SK-N-SH (cell line): ENCODE data around the gene EDC4. TPM values are rescaled to one million over a fixed set of nuclear protein-coding genes. Genes with fewer than 3 reads are reported as not detected.

Experiments used
- CTCF ChIA-PET: fragments of 300-600, 350-600 bp; formaldehyde crosslinking; extraction: SDS; loops from one replicate; lab custom pipeline; 2021; lab: Yijun Ruan, JAX
- POLR2A ChIA-PET: fragments of 350-600 bp; sonication (Branson Sonifier 250); formaldehyde crosslinking; extraction: SDS; loops from one replicate; lab custom pipeline; 2020; ENCODE audit warnings: antibody characterized with exemption, inconsistent platforms; lab: Yijun Ruan, JAX
- DNase-seq: peaks from one replicate; pipeline ENCODE4 v3.0.0; 2012
- H2AFZ ChIP-seq: fragments of 200-600 bp; sonication (generic); 2 replicates; pipeline ENCODE4 v1.8.1; 2016; ENCODE audit warnings: antibody characterized with exemption, mild to moderate bottlenecking, low read depth
- H3F3A ChIP-seq: fragments of 200-600 bp; sonication (generic); replicated peaks from 2 replicates; pipeline ENCODE3; 2016; ENCODE audit warnings: antibody characterized with exemption, mild to moderate bottlenecking; ENCODE audit not compliant: insufficient read depth
- H3K27ac ChIP-seq, 2 experiments: fragments of 200-500 bp in 1 of 2; fragments of 200-600 bp in 1 of 2; sonication (Bioruptor generic) in 1 of 2; sonication (generic), shearing (Covaris generic) in 1 of 2; 2 replicates each; pipeline versions ENCODE4 v1.5.1 to v1.6.1; 2014 to 2016; ENCODE audit warnings: low read depth in 2 of 2, inconsistent platforms in 1 of 2, low read length in 1 of 2, mild to moderate bottlenecking in 1 of 2, mixed read lengths in 1 of 2
- H3K27me3 ChIP-seq: fragments of 200-600 bp; sonication (generic), shearing (Covaris generic); 2 replicates; pipeline ENCODE4 v1.6.1; 2016; ENCODE audit warnings: mixed run types; ENCODE audit not compliant: insufficient read depth
- H3K36me3 ChIP-seq, 2 experiments: fragments of 200-500 bp in 1 of 2; fragments of 200-600 bp in 1 of 2; sonication (Bioruptor generic) in 1 of 2; sonication (generic) in 1 of 2; replicated peaks in 1 of 2; 2 replicates each; pipeline versions ENCODE3 to v1.5.1; 2014 to 2016; ENCODE audit warnings: low read length in 1 of 2, mild to moderate bottlenecking in 1 of 2; ENCODE audit not compliant: insufficient read depth in 2 of 2, control insufficient read depth in 1 of 2
- H3K4me1 ChIP-seq, 2 experiments: fragments of 200-500 bp in 1 of 2; fragments of 200-600 bp in 1 of 2; sonication (Bioruptor generic) in 1 of 2; sonication (generic), shearing (Covaris generic) in 1 of 2; 2 replicates each; pipeline versions ENCODE4 v1.5.1 to v1.6.1; 2014 to 2016; ENCODE audit warnings: low read depth in 1 of 2, low read length in 1 of 2, mixed run types in 1 of 2; ENCODE audit not compliant: insufficient read depth in 2 of 2, control insufficient read depth in 1 of 2
- H3K4me2 ChIP-seq: fragments of 200-600 bp; sonication (generic), shearing (Covaris generic); 2 replicates; pipeline ENCODE4 v1.6.1; 2017; ENCODE audit warnings: mixed run types
- H3K4me3 ChIP-seq, 2 experiments: fragments of 200-500 bp in 1 of 2; fragments of 200-600 bp in 1 of 2; sonication (Bioruptor generic) in 1 of 2; sonication (generic), shearing (Covaris generic) in 1 of 2; 2 replicates each; pipeline versions ENCODE4 v1.5.1 to v1.8.1; 2014 to 2016; ENCODE audit warnings: low read depth in 2 of 2, inconsistent platforms in 1 of 2, low read length in 1 of 2, mild to moderate bottlenecking in 1 of 2, mixed read lengths in 1 of 2, moderate library complexity in 1 of 2
- H3K79me2 ChIP-seq: fragments of 200-600 bp; sonication (generic); 2 replicates; pipeline ENCODE4 v1.8.1; 2017; ENCODE audit warnings: mild to moderate bottlenecking; ENCODE audit not compliant: insufficient read depth
- H3K9ac ChIP-seq: fragments of 200-600 bp; sonication (generic); 2 replicates; pipeline ENCODE4 v1.6.1; 2017; ENCODE audit warnings: mixed run types
- H3K9me2 ChIP-seq: fragments of 200-600 bp; sonication (generic); 2 replicates; pipeline ENCODE4 v1.6.1; 2017; ENCODE audit warnings: mixed run types
- H3K9me3 ChIP-seq: fragments of 200-600 bp; sonication (generic); 2 replicates; pipeline ENCODE4 v1.6.1; 2017; ENCODE audit warnings: mixed run types, mild to moderate bottlenecking, moderate library complexity
- H4K20me1 ChIP-seq: fragments of 200-600 bp; sonication (generic); 2 replicates; pipeline ENCODE4 v1.6.1; 2017; ENCODE audit warnings: mild to moderate bottlenecking, mixed run types; ENCODE audit not compliant: insufficient read depth
- CHD2 ChIP-seq: fragments of 150-350 bp; IDR thresholded peaks from 2 replicates; pipeline ENCODE4 v1.6.1; 2018; ENCODE audit warnings: low read length; ENCODE audit not compliant: partially characterized antibody
- ELF1 ChIP-seq: IDR thresholded peaks from 2 replicates; pipeline ENCODE4 v1.4.0; 2012
- FOXJ3 ChIP-seq: sonication (generic); formaldehyde crosslinking; IDR thresholded peaks from 2 replicates; pipeline ENCODE4 v1.5.1; 2020; ENCODE audit warnings: mild to moderate bottlenecking, missing genetic modification reagents
- FOXM1 ChIP-seq: IDR thresholded peaks from 2 replicates; pipeline ENCODE4 v1.4.0; 2012; ENCODE audit warnings: low read depth, mild to moderate bottlenecking
- GABPA ChIP-seq: IDR thresholded peaks from 2 replicates; pipeline ENCODE4 v1.4.0; 2012; ENCODE audit warnings: low read depth, mild to moderate bottlenecking
- GATA2 ChIP-seq: sonication (generic); formaldehyde crosslinking; IDR thresholded peaks from 2 replicates; pipeline ENCODE4 v1.5.0; 2020; ENCODE audit warnings: mild to moderate bottlenecking, missing genetic modification reagents
- IRF3 ChIP-seq: fragments of 150-350 bp; IDR thresholded peaks from 2 replicates; pipeline ENCODE4 v1.6.1; 2016; ENCODE audit warnings: mild to moderate bottlenecking, low read depth, low read length
- JUND ChIP-seq: IDR thresholded peaks from 2 replicates; pipeline ENCODE4 v1.4.0; 2012
- MAX ChIP-seq: IDR thresholded peaks from 2 replicates; pipeline ENCODE4 v1.4.0; 2012; ENCODE audit warnings: low read depth
- MEF2A ChIP-seq: IDR thresholded peaks from 2 replicates; pipeline ENCODE4 v1.4.0; 2012; ENCODE audit warnings: low read depth, borderline replicate concordance
- MXI1 ChIP-seq: IDR thresholded peaks from 2 replicates; pipeline ENCODE4 v1.6.1; 2012; ENCODE audit warnings: mild to moderate bottlenecking, low read depth, low read length, improper control_type of control experiment
- NFIC ChIP-seq: IDR thresholded peaks from 2 replicates; pipeline ENCODE4 v1.4.0; 2012; ENCODE audit warnings: borderline replicate concordance
- NRF1 ChIP-seq: IDR thresholded peaks from 2 replicates; pipeline ENCODE4 v1.6.1; 2012; ENCODE audit warnings: low read depth, mild to moderate bottlenecking, low read length
- POLR2AphosphoS5 ChIP-seq: IDR thresholded peaks from 2 replicates; pipeline ENCODE4 v1.6.1; 2012; ENCODE audit warnings: low read depth, low read length
- RCOR1 ChIP-seq: fragments of 150-350 bp; IDR thresholded peaks from 2 replicates; pipeline ENCODE4 v1.6.1; 2017; ENCODE audit warnings: antibody characterized with exemption, low read length
- RFX5 ChIP-seq: IDR thresholded peaks from 2 replicates; pipeline ENCODE4 v1.6.1; 2012; ENCODE audit warnings: mild to moderate bottlenecking, improper control_type of control experiment, low read length
- RXRA ChIP-seq: IDR thresholded peaks from 2 replicates; pipeline ENCODE4 v1.4.0; 2012; ENCODE audit warnings: low read depth, mild to moderate bottlenecking, borderline replicate concordance
- SIN3A ChIP-seq: IDR thresholded peaks from 2 replicates; pipeline ENCODE4 v1.6.1; 2012; ENCODE audit warnings: low read depth, mild to moderate bottlenecking, low read length, moderate library complexity, borderline replicate concordance
- SMC3 ChIP-seq: IDR thresholded peaks from 2 replicates; pipeline ENCODE4 v1.6.1; 2012; ENCODE audit warnings: low read depth, low read length, improper control_type of control experiment
- TAF1 ChIP-seq: IDR thresholded peaks from 2 replicates; pipeline ENCODE4 v1.6.1; 2012; ENCODE audit warnings: low read depth, mild to moderate bottlenecking, low read length, moderate library complexity, borderline replicate concordance
- TCF12 ChIP-seq: IDR thresholded peaks from 2 replicates; pipeline ENCODE4 v1.4.0; 2012
- TEAD4 ChIP-seq: IDR thresholded peaks from 2 replicates; pipeline ENCODE4 v1.4.0; 2012; ENCODE audit warnings: mild to moderate bottlenecking, borderline replicate concordance; ENCODE audit not compliant: insufficient read depth
- USF1 ChIP-seq: IDR thresholded peaks from 2 replicates; pipeline ENCODE4 v1.4.0; 2012; ENCODE audit warnings: low read depth, borderline replicate concordance
- YY1 ChIP-seq: IDR thresholded peaks from 2 replicates; pipeline ENCODE4 v1.4.0; 2012; ENCODE audit warnings: low read depth, mild to moderate bottlenecking
- ZBTB33 ChIP-seq: IDR thresholded peaks from 2 replicates; pipeline ENCODE4 v1.4.0; 2012; ENCODE audit warnings: low read depth, borderline replicate concordance
- WGBS: methylation state at CpG from one replicate; pipeline ENCODE4 v1.1.6; 2017; ENCODE audit warnings: low lambda C conversion rate; 5-methylcytosine and 5-hydroxymethylcytosine counted together
- polyA plus RNA-seq, 3 experiments: library from polyadenylated mRNA; depleted of rRNA; stranded (reverse); fragments of >200 nt; gene quantifications; 2 replicates each; pipeline ENCODE4 v1.2.3, GENCODE V29; 2012
- TF ChIP-seq, protein P1 (sequence below): IDR thresholded peaks from 2 replicates; pipeline ENCODE4; 2012

Gene EDC4
- polyA plus RNA-seq, 1 of the 3 experiments (the other 2 are of a cell fraction) = 38.0 TPM

GRCh38 chr16:67846320-67847063, 26.4 kb upstream of the EDC4 start, which contains the start of gene NUTF2:
Gene NUTF2, plus strand, starts transcription at chr16:67846933. Its CDS starts 18,198 bp downstream, at chr16:67865131.
- Histone ChIP-seq H4K20me1 (peaks cover 34% of the 10 kb centered on the region), H3K4me3 (peak within 1 kb of the TSS; percentile 71 to 85), H3K4me1 (peaks cover 34 to 40% of the 10 kb centered on the region in 2 experiments), H3K36me3 (peaks cover 2 to 5% of the 10 kb centered on the region in 2 experiments), H3K9ac (peak within 1 kb of the TSS; percentile 100), H3K9me2 (no peaks in the 10 kb centered on the region), H3K79me2 (peaks cover 82% of the 10 kb centered on the region), H3K9me3 (no peaks in the 10 kb centered on the region), H3K4me2 (peak within 1 kb of the TSS; percentile 98)
- peak; percentile 96 for DNase-seq
- TF ChIP-seq YY1 (peak; percentile 74; the same call in 1 of the 2 replicates), FOXJ3 (no peak), JUND (no peak), NRF1 (no peak), IRF3 (0 out of 2 replicates have a peak, but pooled peaks have one; percentile 9), MEF2A (no peak), RCOR1 (no peak), GATA2 (CRISPR knock-in tag) (no peak), TAF1 (no peak), MAX (peak; percentile 76), POLR2AphosphoS5 (peak; percentile 81), SIN3A (0 out of 2 replicates have a peak, but pooled peaks have one; percentile 13), TEAD4 (no peak), SMC3 (no peak), NFIC (no peak), USF1 (no peak), FOXM1 (no peak), RFX5 (no peak), ZBTB33 (peak; percentile 92), GABPA (peak; percentile 71), RXRA (no peak), CHD2 (peak; percentile 94), ELF1 (peak; percentile 77), MXI1 (peak; percentile 77), TCF12 (peak; percentile 47; the same call in 1 of the 2 replicates)
- TF ChIP-seq, protein P1, sequence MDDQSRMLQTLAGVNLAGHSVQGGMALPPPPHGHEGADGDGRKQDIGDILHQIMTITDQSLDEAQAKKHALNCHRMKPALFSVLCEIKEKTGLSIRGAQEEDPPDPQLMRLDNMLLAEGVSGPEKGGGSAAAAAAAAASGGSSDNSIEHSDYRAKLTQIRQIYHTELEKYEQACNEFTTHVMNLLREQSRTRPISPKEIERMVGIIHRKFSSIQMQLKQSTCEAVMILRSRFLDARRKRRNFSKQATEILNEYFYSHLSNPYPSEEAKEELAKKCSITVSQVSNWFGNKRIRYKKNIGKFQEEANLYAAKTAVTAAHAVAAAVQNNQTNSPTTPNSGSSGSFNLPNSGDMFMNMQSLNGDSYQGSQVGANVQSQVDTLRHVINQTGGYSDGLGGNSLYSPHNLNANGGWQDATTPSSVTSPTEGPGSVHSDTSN = no peak
- TF ChIP-seq, all 33 proteins: peak for 11
- H2AFZ ChIP-seq = peak within 1 kb of the TSS; percentile 80
- CTCF ChIA-PET = interaction anchor here (1.0 to 6.3 kb wide), 11 partner anchors 13 to 179 kb away, joined by 3 to 66 read pairs (median 4); partner anchors contain the start of gene PSKH1
- H3K27me3 ChIP-seq = no peaks in the 10 kb centered on the region
- H3F3A ChIP-seq = peaks cover 28% of the 10 kb centered on the region
- POLR2A ChIA-PET = interaction anchor here (0.5 to 1.3 kb wide), 6 partner anchors 13 to 529 kb away, joined by 3 to 11 read pairs (median 3); partner anchors contain the start of genes C16orf86, ENKD1 and TSNAXIP1
- 9% methylated on average over 22 of the region's 57 CpGs for WGBS
- peak within 1 kb of the TSS; percentile 88 to 98 for H3K27ac ChIP-seq
